Gastroesophageal sphincter (tissue), 4 donors: ENCODE measurements around the gene SRSF5. TPM values are rescaled to one million over a fixed set of nuclear protein-coding genes. Genes with fewer than 3 reads are reported as not detected.
A peak's percentile ranks its signal among the peaks of the same experiment; 100 is the strongest.

Source experiments
- ATAC-seq: fragments of 150-250 bp; one replicate; pipeline ENCODE4 v1.9.1; 2016; ENCODE audit warnings: mild to moderate bottlenecking, moderate library complexity
- H3K27ac ChIP-seq, 4 donors: fragments of 200-600 bp; sonication (generic) in 3 of 4; 1 replicate in 3 of 4; 2 replicates in 1 of 4; pipeline ENCODE4 v1.5.1; 2016 to 2019
- H3K27me3 ChIP-seq: fragments of 200-600 bp; sonication (generic); one replicate; pipeline ENCODE4 v1.5.1; 2019
- H3K36me3 ChIP-seq, 2 donors: fragments of 200-600 bp; sonication (generic); one replicate each; pipeline ENCODE4 v1.5.1; 2019; ENCODE audit warnings: control low read depth in 1 of 2
- H3K4me1 ChIP-seq, 3 donors: fragments of 200-600 bp; sonication (generic); 1 replicate in 2 of 3; 2 replicates in 1 of 3; pipeline ENCODE4 v1.5.1; 2016 to 2019; ENCODE audit warnings: control low read depth in 2 of 3
- H3K4me3 ChIP-seq, 2 donors: fragments of 200-600 bp; sonication (generic); one replicate each; pipeline ENCODE4 v1.5.1; 2019; ENCODE audit warnings: mild to moderate bottlenecking in 1 of 2, moderate library complexity in 1 of 2
- H3K9me3 ChIP-seq, 3 donors: fragments of 200-600 bp; sonication (generic); one replicate each; pipeline ENCODE4 v1.5.1; 2017 to 2019; ENCODE audit warnings: control low read depth in 2 of 3
- CTCF ChIP-seq, 4 experiments: fragments of 200-600 bp in 2 of 4; fragments of 450-650 bp in 2 of 4; sonication (generic) in 1 of 4; IDR thresholded peaks; one replicate each; pipeline ENCODE4 v1.5.1; 2017 to 2019; ENCODE audit warnings: antibody characterized with exemption in 4 of 4, mild to moderate bottlenecking in 2 of 4, moderate library complexity in 2 of 4
- EP300 ChIP-seq: sonication (generic); formaldehyde crosslinking; IDR thresholded peaks from one replicate; pipeline ENCODE4 v1.6.1; 2017; ENCODE audit warnings: antibody characterized with exemption, mild to moderate bottlenecking
- POLR2A ChIP-seq, 2 donors: fragments of 450-650 bp; IDR thresholded peaks; one replicate each; pipeline ENCODE4 v1.6.1; 2017; ENCODE audit warnings: antibody characterized with exemption in 2 of 2, mild to moderate bottlenecking in 2 of 2, moderate library complexity in 1 of 2
- POLR2AphosphoS5 ChIP-seq: sonication (generic); formaldehyde crosslinking; IDR thresholded peaks from one replicate; pipeline ENCODE4 v1.6.1; 2017; ENCODE audit warnings: antibody characterized with exemption
- WGBS, 2 donors: methylation state at CpG; one replicate each; pipeline ENCODE4 v1.1.5; 2018; ENCODE audit warnings: low coverage in 1 of 2; 5-methylcytosine and 5-hydroxymethylcytosine counted together
- total RNA-seq, 4 donors: library from RNA; depleted of rRNA; stranded (reverse); fragments of >200 nt; gene quantifications; one replicate each; pipeline ENCODE4 v1.1.0, GENCODE V29; 2016

Gene SRSF5
- total RNA-seq, 4 donors from 2014 or later: 191 to 569 (median 275) TPM

GRCh38 chr14:69772082-69773017, 5.4 kb downstream of the SRSF5 start:
- Histone ChIP-seq H3K4me3 (no peak overlapping the region), H3K9me3 (no peaks in the 10 kb centered on the region), H3K27me3 (no peaks in the 10 kb centered on the region), H3K27ac (no peak overlapping the region), H3K36me3 (peaks cover 20 to 92% of the 10 kb centered on the region in 2 donors), H3K4me1 (peaks cover 14 to 86% (median 15%) of the 10 kb centered on the region in 3 donors)
- WGBS, 2 donors: 80% methylated on average over 6 to 8 of the region's 11 CpGs
- no peak for ATAC-seq
- TF ChIP-seq POLR2AphosphoS5: no peak
- no peak for TF ChIP-seq CTCF (IDR thresholded peaks at IDR 0.05)

DNA sequence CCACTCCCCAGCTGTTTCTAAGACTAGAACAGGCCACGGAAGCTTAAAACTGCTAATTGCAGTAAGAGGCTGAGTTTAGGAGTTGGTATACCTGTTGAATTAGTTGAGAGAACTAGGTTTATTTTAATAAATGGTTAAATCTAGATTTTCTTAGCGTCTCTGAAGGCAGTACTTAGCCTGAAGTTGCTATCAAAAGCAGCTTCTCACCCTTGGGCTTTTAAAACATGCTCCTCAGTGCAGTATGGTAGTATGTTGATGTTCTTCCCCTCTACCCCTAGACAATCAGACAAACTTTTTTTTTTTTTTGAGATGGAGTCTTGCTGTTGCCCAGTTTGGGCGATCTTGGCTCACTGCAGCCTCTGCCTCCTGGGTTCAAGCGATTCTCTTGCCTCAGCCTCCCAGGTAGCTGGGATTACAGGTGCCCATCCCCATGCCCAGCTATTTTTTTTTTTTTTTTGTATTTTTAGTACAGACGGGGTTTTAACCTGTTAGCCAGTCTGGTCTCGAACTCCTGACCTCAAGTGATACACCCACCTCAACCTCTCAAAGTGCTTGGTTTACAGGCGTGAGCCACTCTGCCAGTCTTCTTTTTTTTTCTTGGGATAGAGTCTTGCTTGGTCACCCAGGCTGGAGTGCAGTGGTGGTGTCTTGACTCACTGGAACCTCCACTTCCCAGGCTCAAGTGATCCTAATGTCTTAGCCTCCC, 6.8 kb downstream of the SRSF5 start:
- no peaks in the 10 kb centered on the region for H3K27me3 ChIP-seq
- peaks cover 9 to 89% (median 10%) of the 10 kb centered on the region in 3 donors for H3K4me1 ChIP-seq
- WGBS, 2 donors: 76 to 86% methylated on average over 2 to 6 of the region's 7 CpGs
- H3K27ac ChIP-seq: no peak overlapping the region
- no peaks in the 10 kb centered on the region for H3K9me3 ChIP-seq
- no peak for TF ChIP-seq POLR2AphosphoS5
- no peak for TF ChIP-seq POLR2A (IDR thresholded peaks at IDR 0.05)
- no peak for TF ChIP-seq CTCF (IDR thresholded peaks at IDR 0.05)
- TF ChIP-seq EP300: no peak
- H3K36me3 ChIP-seq: peaks cover 14 to 96% of the 10 kb centered on the region in 2 donors
- ATAC-seq: no peak
- H3K4me3 ChIP-seq: no peak overlapping the region

GRCh38 chr14:69775012-69775411, 8.1 kb downstream of the SRSF5 start:
- ATAC-seq: no peak
- no peak for TF ChIP-seq CTCF (IDR thresholded peaks at IDR 0.05)
- no peak for TF ChIP-seq POLR2AphosphoS5
- TF ChIP-seq EP300: no peak
- no peak for TF ChIP-seq POLR2A (IDR thresholded peaks at IDR 0.05)
- Histone ChIP-seq H3K4me3 (no peak overlapping the region), H3K27ac (no peak overlapping the region), H3K4me1 (peaks cover 3 to 76% (median 3%) of the 10 kb centered on the region in 3 donors), H3K36me3 (peaks cover 9 to 96% of the 10 kb centered on the region in 2 donors), H3K27me3 (no peaks in the 10 kb centered on the region), H3K9me3 (no peaks in the 10 kb centered on the region)
- 77 to 91% methylated on average over 3 of the region's 3 CpGs for WGBS, 2 donors

DNA sequence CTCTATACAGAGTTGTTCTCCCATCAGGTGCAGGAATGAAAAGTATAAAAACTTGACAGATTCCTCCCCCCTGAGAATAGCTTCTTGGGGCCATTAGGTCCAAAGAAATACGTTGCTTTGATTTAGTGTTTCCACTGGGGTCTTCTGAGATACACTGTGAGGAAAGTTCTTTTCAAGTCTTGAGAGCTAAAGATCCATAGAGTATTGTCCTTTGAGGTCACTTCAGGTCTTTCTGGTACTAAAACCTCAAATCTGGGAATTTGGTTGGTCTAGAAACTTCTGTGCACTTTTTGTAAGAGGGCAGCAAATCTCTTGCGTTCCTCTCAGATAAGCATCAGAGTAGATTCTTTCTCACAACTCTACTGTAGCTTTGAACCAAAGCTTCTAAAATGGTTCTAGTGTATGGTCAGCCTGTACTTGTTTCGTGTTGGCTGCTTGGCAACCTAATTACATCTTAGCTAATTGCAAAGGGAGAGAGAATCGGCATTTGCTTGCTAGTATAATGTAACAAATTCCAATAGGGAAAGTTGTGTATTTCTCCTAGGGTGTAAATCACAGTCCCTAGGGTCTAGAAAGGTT, 10.0 kb downstream of the SRSF5 start:
- Histone ChIP-seq H3K27me3 (no peaks in the 10 kb centered on the region), H3K9me3 (no peaks in the 10 kb centered on the region), H3K4me3 (no peak overlapping the region), H3K27ac (peak overlapping the region in 1 of 4 donors; percentile 1), H3K36me3 (peaks cover 0 to 87% of the 10 kb centered on the region in 2 donors), H3K4me1 (peaks cover 0 to 57% (median 0%) of the 10 kb centered on the region in 3 donors)
- WGBS, 2 donors: 70 to 87% methylated on average over 4 of the region's 4 CpGs
- ATAC-seq: no peak
- no peak for TF ChIP-seq EP300
- no peak for TF ChIP-seq CTCF (IDR thresholded peaks at IDR 0.05)
- no peak for TF ChIP-seq POLR2AphosphoS5
- no peak for TF ChIP-seq POLR2A (IDR thresholded peaks at IDR 0.05)
